K562 (cell line): Measurements from ENCODE around the gene NENF. TPM values are rescaled to one million over a fixed set of nuclear protein-coding genes. Genes with fewer than 3 reads are reported as not detected.

Experiments used
- ARNT ChIP-seq, 2 experiments: fragments of 450-650 bp; IDR thresholded peaks; 2 replicates each; pipeline ENCODE4 v1.6.1; 2016; ENCODE audit warnings: mild to moderate bottlenecking in 1 of 2
- CBX3 ChIP-seq, 2 experiments: IDR thresholded peaks; 1 replicate in 1 of 2; 2 replicates in 1 of 2; pipeline ENCODE4 v1.6.1; 2012; ENCODE audit warnings: inconsistent platforms in 2 of 2, low read length in 2 of 2, borderline replicate concordance in 1 of 2, control low read depth in 1 of 2
- CBX5 ChIP-seq: IDR thresholded peaks from 2 replicates; pipeline ENCODE4 v1.6.1; 2014; ENCODE audit warnings: low read depth, borderline replicate concordance
- DACH1 ChIP-seq: fragments of 450-650 bp; IDR thresholded peaks from 2 replicates; pipeline ENCODE4 v1.6.1; 2018; ENCODE audit not compliant: partially characterized antibody
- GABPB1 ChIP-seq: sonication (generic); formaldehyde crosslinking; IDR thresholded peaks from 2 replicates; pipeline ENCODE4 v1.8.0; 2022; ENCODE audit warnings: mild to moderate bottlenecking, missing genetic modification reagents
- GATAD2B ChIP-seq: fragments of 450-650 bp; IDR thresholded peaks from 2 replicates; pipeline ENCODE4 v1.6.1; 2017; ENCODE audit warnings: mild to moderate bottlenecking, borderline replicate concordance
- HDAC2 ChIP-seq: fragments of 450-650 bp; IDR thresholded peaks from 2 replicates; pipeline ENCODE4 v1.6.1; 2016; ENCODE audit warnings: mild to moderate bottlenecking
- HNRNPL ChIP-seq: fragments of 200-400 bp; formaldehyde crosslinking; IDR thresholded peaks from 2 replicates; pipeline ENCODE4 v1.6.1; 2017; ENCODE audit warnings: low read depth, mild to moderate bottlenecking, low read length
- MTA1 ChIP-seq: fragments of 450-650 bp; IDR thresholded peaks from 2 replicates; pipeline ENCODE4 v1.6.1; 2017; ENCODE audit warnings: borderline replicate concordance
- MTA2 ChIP-seq: fragments of 450-650 bp; IDR thresholded peaks from 2 replicates; pipeline ENCODE4 v1.6.1; 2016; ENCODE audit warnings: low read depth
- NCOA1 ChIP-seq: fragments of 450-650 bp; IDR thresholded peaks from 2 replicates; pipeline ENCODE4 v1.6.1; 2016; ENCODE audit warnings: low read depth
- SMARCA4 ChIP-seq: fragments of 450-650 bp; IDR thresholded peaks from 2 replicates; pipeline ENCODE4 v1.6.1; 2016
- TRIM24 ChIP-seq, 2 experiments: fragments of 450-650 bp; IDR thresholded peaks; 2 replicates each; pipeline ENCODE4 v1.6.1; 2016
- TRIM28 ChIP-seq: fragments of 450-650 bp; IDR thresholded peaks from 2 replicates; pipeline ENCODE4 v1.6.1; 2017
- polyA plus RNA-seq, 8 experiments: library from polyadenylated mRNA; depleted of rRNA in 4 of 8; stranded (reverse) in 5 of 8; unstranded in 3 of 8; fragments of >200 nt; fragmentation: Nextera tagmentation in 2 of 8; fragmentation: Illumina TruSeq in 1 of 8; extraction: Ambion mirVana in 2 of 8; extraction: Trizol in 1 of 8; gene quantifications; 2 replicates each; pipeline versions ENCODE4 v1.2.1 to v1.2.3, GENCODE V29; 2011 to 2014; ENCODE audit warnings: inconsistent platforms in 1 of 8, missing spikeins in 1 of 8
- total RNA-seq, 7 experiments: library from RNA; depleted of rRNA in 6 of 7; stranded (reverse); fragments of >200 nt in 6 of 7; fragmentation: Illumina TruSeq in 2 of 7; extraction: Trizol in 2 of 7; gene quantifications; 2 replicates each; pipeline versions ENCODE4 v1.2.1 to v1.2.3, GENCODE V29; 2011 to 2021; ENCODE audit warnings: low replicate concordance in 1 of 7
- TF ChIP-seq, protein P1 (sequence below): fragments of 450-650 bp; IDR thresholded peaks from 2 replicates; pipeline ENCODE4 v1.6.1; 2018; ENCODE audit warnings: mild to moderate bottlenecking, low read depth; ENCODE audit not compliant: partially characterized antibody
- TF ChIP-seq, protein P2 (sequence below): fragments of 250-450 bp; sonication (Bioruptor Pico); IDR thresholded peaks from 2 replicates; pipeline ENCODE4 v1.8.0; 2021; ENCODE audit warnings: borderline replicate concordance, mild to moderate bottlenecking, moderate library complexity; ENCODE audit not compliant: poor library complexity, severe bottlenecking
- TF ChIP-seq, protein P3 (sequence below): fragments of 450-650 bp; IDR thresholded peaks from 2 replicates; pipeline ENCODE4 v1.6.1; 2016; ENCODE audit warnings: antibody characterized with exemption

The NENF gene
- total and polyA plus RNA-seq, 9 of the 15 experiments (the other 6 are each of a cell fraction or from before 2014, with no cell fraction given) = 6.1 to 100 (median 72.8) TPM

DNA sequence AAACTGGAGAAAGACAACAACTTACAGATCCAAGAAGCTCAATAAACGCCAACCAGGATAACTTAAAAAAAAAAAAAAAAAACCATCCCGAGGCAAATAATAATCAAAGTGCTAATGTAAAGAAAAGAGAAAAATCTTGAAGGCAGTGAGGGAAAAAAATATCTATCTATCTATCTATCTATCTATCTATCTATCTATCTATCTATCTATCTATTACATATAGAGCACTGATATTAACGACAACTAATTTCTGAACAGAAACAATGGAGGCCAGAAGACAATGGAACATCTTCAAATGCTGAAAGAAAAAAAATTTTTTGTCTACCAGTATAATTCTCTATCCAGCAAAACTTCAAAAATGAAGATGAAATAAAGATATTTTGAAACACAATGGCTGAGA lies 36.1 kb upstream of the NENF start (continued):
- TF ChIP-seq HDAC2 (0 out of 2 replicates have a peak, but pooled peaks have one; percentile 26), TRIM24 (IDR thresholded peaks at IDR 0.05) (peak; percentile 57 to 76), ARNT (IDR thresholded peaks at IDR 0.05) (0 out of 4 replicates have a peak, but pooled peaks of 1 of the 2 experiments have one; percentile 38), NCOA1 (0 out of 2 replicates have a peak, but pooled peaks have one; percentile 30), DACH1 (peak; percentile 100), CBX3 (IDR thresholded peaks at IDR 0.05; ENCODE audit: borderline replicate concordance in 1 of 2, low read length in 2 of 2) (peak in 1 of 2 experiments; percentile 81; a peak in 2 of 3 replicates), SMARCA4 (no peak), CBX5 (peak; percentile 61; the same call in 1 of the 2 replicates), MTA1 (peak; percentile 86; the same call in 1 of the 2 replicates), TRIM28 (peak; percentile 95), GABPB1 (no peak), MTA2 (peak; percentile 31; the same call in 1 of the 2 replicates), GATAD2B (peak; percentile 90; the same call in 1 of the 2 replicates), HNRNPL (no peak)
- TF ChIP-seq, protein P1, sequence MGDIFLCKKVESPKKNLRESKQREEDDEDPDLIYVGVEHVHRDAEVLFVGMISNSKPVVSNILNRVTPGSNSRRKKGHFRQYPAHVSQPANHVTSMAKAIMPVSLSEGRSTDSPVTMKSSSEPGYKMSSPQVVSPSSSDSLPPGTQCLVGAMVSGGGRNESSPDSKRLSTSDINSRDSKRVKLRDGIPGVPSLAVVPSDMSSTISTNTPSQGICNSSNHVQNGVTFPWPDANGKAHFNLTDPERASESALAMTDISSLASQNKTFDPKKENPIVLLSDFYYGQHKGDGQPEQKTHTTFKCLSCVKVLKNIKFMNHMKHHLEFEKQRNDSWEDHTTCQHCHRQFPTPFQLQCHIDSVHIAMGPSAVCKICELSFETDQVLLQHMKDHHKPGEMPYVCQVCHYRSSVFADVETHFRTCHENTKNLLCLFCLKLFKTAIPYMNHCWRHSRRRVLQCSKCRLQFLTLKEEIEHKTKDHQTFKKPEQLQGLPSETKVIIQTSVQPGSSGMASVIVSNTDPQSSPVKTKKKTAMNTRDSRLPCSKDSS = peak; percentile 34
- TF ChIP-seq, protein P2, sequence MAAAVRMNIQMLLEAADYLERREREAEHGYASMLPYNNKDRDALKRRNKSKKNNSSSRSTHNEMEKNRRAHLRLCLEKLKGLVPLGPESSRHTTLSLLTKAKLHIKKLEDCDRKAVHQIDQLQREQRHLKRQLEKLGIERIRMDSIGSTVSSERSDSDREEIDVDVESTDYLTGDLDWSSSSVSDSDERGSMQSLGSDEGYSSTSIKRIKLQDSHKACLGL (CRISPR knock-in tag) = no peak
- TF ChIP-seq, protein P3, sequence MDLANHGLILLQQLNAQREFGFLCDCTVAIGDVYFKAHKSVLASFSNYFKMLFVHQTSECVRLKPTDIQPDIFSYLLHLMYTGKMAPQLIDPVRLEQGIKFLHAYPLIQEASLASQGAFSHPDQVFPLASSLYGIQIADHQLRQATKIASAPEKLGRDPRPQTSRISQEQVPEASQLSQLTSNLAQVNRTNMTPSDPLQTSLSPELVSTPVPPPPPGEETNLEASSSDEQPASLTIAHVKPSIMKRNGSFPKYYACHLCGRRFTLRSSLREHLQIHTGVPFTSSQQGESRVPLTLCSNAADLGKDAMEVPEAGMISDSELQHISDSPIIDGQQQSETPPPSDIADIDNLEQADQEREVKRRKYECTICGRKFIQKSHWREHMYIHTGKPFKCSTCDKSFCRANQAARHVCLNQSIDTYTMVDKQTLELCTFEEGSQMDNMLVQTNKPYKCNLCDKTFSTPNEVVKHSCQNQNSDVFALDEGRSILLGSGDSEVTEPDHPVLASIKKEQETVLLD = peak; percentile 93
